Cardiac atrium fibroblast (primary cell): ENCODE data around the gene HASPIN. TPM values are rescaled to one million over a fixed set of nuclear protein-coding genes. Genes with fewer than 3 reads are reported as not detected.

ENCODE experiments used
- total RNA-seq: library from RNA; depleted of rRNA; stranded (reverse); fragments of >200 nt; gene quantifications from 2 replicates; pipeline ENCODE4 v1.2.3, GENCODE V29; 2015

Gene HASPIN
- total RNA-seq: 1.3 and 1.5 TPM in 2 replicates

DNA sequence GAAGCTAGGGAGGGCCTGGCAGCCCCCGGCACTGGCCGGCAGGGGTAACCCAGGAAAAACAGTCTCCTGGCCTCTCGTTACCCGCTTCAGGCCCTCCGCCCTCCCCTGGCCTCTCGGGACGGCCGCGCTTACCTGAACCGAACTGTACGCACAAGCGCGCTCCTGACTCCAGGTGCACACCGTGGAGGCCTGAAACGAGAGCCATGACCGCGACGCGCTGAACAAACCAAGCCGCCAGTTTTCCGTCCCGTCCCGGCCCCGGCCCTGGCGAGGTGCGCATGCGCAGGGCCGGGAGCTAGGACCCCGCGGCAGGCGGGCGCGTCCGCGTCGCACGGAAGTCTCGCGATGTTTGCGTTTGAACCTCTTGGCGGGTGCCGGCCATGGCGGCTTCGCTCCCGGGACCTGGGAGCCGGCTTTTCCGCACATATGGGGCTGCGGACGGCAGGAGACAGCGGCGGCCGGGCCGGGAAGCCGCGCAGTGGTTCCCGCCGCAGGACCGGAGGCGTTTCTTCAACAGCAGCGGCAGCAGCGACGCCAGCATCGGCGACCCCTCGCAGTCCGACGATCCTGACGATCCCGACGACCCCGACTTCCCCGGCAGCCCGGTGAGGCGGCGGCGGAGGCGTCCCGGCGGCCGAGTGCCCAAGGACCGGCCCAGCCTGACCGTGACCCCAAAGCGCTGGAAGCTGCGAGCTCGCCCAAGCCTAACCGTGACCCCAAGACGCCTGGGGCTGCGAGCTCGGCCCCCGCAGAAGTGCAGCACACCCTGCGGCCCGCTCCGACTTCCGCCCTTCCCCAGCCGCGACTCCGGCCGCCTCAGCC is at the start of gene HASPIN:
Gene HASPIN, plus strand, starts transcription at position 348 of the 822 bp plus-strand sequence. Its CDS starts 33 bp downstream, at position 381.

DNA sequence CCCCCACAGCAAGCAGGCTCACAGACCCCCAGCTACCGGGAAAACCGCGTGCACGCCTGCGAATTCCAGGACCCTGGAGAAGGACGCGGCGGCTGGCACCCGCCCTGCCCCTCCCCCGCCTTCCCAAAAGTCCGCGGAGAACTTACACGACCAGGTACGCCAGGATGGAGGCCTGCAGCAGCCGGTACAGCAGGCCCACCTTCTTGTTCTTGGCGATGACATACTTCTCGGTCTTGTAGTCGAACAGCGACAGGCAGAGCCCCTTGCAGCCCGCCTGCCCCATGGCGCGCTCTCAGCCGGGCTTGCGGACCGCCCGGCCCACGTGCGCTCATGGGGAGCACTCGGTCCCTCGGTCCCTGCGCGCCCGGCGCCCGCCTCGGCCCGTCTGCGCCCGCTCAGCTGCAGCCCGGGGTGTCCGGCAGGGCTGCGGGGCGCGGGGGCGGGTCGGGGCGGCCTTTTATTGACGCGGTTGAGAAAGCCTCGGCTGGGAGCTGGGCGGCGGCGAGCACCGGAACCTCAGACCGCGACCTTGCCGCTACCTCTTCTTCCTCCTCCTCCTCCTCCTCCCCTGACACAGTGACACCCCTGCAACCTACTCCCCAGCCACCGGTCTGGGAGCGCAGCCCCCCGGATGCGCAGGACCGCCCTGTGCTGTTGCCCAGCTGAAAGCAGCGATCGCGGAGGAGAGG is 27.8 kb upstream of the HASPIN start, which contains the start of gene P2RX5:
Gene P2RX5, minus strand, starts transcription at position 433 of the 689 bp plus-strand sequence. Its CDS starts 150 bp downstream, at position 283.

Other genes starting within 250 kb of the HASPIN start
- 2.5 and 4.1 TPM in 2 replicates for gene ASPA, start 247.9 kb upstream of the HASPIN start, total RNA-seq
- gene TRPV3, start 166.1 kb upstream of the HASPIN start, total RNA-seq: 0.32 and 9.2 TPM in 2 replicates
- gene TRPV1, start 114.5 kb upstream of the HASPIN start, total RNA-seq: 0.81 and 2.0 TPM in 2 replicates
- 7.3 and 12.1 TPM in 2 replicates for gene SHPK, start 87.7 kb upstream of the HASPIN start, total RNA-seq
- 14.1 and 39.0 TPM in 2 replicates for gene CTNS, start 87.1 kb upstream of the HASPIN start, total RNA-seq
- 255 and 297 TPM in 2 replicates for gene TAX1BP3, start 55.3 kb upstream of the HASPIN start, total RNA-seq
- gene EMC6, start 55.1 kb upstream of the HASPIN start, total RNA-seq: 19.1 and 40.1 TPM in 2 replicates
- 0.18 and 1.1 TPM in 2 replicates for gene P2RX5, start 27.7 kb upstream of the HASPIN start, total RNA-seq
- 31.8 and 36.3 TPM in 2 replicates for gene ITGAE, start 77.3 kb downstream of the HASPIN start, total RNA-seq
- 8.6 and 19.7 TPM in 2 replicates for gene NCBP3, start 122.3 kb downstream of the HASPIN start, total RNA-seq
- gene CAMKK1, start 169.2 kb downstream of the HASPIN start, total RNA-seq: 3.4 and 4.7 TPM in 2 replicates
- 0.49 and 0.90 TPM in 2 replicates for gene P2RX1, start 192.6 kb downstream of the HASPIN start, total RNA-seq
- 0.16 TPM in 1 of 2 replicates, not detected in the other for gene ATP2A3, start 240.5 kb downstream of the HASPIN start, total RNA-seq